ENCODE results near the gene ZDHHC20.

Gene ZDHHC20

DNA sequence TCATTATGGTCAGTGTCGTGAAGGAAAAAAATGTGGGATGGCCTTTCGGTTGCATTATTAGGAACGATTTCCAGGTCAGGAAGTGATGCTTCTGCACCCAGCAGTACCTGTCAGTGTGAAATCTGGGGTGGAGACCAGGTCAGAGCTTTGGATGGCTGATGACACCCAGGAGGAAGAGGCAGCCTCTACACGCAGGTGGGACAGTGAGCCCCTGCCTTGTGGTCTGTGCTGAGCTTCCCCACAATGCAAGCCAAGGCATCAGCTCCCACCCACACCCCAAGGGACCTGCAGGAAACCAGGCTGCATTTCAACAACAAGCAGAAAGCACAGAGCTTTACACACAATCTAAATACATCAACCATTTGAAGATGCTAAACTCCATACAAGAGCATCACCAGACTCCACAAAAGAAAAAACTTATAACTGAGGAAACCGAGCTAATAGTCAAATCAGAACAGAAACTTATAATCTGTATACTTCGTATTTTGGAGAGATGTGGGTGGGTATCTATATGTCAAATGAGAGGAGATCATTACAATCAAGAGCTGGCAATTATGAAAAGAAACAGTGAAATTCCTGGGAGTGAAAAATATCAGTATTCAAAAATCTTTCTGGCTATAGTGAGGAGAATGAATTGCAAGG is 130.1 kb downstream of the ZDHHC20 start:
- in situ Hi-C loops (cut with MboI; ENCODE audit: low sequenced_read_pairs) = no loop called here

DNA sequence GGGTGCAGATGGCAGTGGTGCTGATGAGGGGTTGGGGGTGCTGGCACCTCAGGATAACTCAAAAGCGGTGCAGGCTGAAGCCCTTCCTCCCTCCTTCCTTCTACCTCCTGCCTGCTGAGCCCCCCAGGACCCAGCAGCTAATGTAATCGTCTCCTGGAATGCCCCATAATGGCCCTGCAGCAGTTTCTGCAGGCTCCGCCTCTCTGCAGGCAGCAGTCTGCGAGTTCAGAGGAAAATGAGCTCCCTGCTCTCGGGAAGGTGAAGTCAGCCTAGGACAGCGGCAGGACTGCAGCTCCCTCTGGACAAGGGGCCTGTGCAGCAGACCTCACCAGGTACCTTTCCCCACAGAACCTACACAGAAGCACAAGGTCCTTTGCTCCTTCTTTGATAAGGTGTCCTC is 130.9 kb downstream of the ZDHHC20 start:
- in situ Hi-C loops (cut with MboI; ENCODE audit: low sequenced_read_pairs) = no loop called here

DNA sequence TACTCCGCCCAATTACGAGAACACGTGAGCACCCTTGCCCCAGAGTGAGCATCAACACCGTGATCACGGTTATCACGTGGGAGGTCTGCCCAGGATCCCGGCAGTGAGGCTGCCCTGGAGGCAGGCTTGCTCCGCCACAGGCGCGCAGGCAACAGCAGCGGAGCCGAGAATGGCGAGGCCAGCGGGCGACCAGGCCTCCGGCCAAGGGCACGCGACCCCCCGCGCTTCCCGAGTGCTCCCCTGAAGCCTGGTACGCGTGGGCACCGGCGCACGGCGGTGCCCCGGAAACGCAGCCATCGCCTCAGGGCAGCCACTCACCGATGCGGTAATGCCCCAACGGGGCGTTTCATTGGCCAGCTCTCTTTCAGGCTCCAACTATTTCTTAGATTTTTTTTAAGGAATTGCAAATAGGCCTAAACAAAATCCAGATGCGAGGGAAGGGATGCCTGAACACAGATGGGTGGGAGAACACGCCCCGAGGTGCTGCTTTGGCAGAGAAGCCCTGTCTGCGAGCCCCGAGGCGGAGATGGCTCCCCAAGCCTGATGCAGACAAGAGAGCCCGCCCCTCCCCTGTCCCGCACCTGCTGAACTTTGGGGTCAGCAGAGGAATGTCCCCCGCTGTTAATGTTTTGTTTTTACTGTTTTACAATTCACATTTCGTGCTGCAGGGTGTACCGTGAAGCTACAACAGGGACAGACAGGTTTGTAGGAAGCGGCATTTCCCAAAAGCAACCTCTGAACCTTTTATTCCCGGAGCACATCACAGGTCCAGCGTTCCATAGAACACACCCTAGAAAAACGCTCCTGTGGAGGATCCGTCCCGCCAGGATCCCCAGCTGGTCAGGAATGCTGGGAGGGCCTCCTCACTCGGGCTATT is 132.7 kb downstream of the ZDHHC20 start:
- in situ Hi-C loops (cut with MboI; ENCODE audit: low sequenced_read_pairs) = no loop called here

- in situ Hi-C loops (cut with MboI; ENCODE audit: low sequenced_read_pairs) = no loop called here
Observed at GRCh38 chr13:21324803-21325202, 134.3 kb downstream of the ZDHHC20 start.

DNA sequence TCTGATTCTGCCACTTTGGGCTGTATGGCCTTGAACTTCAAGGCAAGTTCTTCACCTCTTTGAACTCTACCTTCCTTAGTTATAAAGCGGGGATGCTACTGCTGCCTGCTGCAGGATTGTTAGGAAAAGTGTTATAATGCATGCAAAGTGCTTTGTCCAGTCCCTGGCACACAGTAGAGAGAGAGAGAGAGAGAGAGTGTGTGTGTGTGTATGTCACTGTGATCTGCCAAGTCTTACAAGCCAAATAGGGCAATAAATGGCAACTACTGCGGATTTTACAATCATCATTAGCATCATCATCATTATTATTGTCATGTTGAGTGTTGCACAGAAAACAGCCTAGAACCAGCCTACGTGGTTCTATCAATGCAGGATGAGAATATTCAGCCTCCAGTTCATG is 136.1 kb downstream of the ZDHHC20 start:
- in situ Hi-C loops (cut with MboI; ENCODE audit: low sequenced_read_pairs) = no loop called here

Measured in hTERT RPE-1 (cell line).